ENCODE measurements around the gene HECW1.

DNA sequence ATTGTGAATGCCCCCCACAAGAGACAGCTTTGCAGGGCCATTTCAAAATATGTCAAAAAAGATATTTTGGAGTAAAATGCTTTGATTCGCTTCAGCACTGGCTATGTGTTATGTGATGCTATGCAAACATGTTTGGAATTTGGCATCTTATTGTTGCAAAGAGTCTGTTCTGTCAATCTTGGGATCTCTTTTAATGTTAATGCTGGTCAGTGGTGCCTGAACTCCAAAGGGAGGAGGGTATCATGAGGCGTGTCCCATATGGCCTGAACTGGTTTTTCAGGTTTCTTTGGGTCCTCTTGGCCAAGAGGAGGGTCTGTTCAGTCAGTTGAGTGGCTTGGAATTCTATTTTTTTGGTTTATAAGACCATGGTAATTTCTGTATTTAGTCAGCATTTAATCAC, 81.4 kb downstream of the HECW1 start:
- TF ChIP-seq TAF1 (IDR thresholded peaks at IDR 0.05; ENCODE audit: borderline replicate concordance, insufficient read depth, low read length) (no peak), POLR2AphosphoS5 (IDR thresholded peaks at IDR 0.05; ENCODE audit: low read depth, low read length) (no peak)
- TF ChIP-seq, protein P1, sequence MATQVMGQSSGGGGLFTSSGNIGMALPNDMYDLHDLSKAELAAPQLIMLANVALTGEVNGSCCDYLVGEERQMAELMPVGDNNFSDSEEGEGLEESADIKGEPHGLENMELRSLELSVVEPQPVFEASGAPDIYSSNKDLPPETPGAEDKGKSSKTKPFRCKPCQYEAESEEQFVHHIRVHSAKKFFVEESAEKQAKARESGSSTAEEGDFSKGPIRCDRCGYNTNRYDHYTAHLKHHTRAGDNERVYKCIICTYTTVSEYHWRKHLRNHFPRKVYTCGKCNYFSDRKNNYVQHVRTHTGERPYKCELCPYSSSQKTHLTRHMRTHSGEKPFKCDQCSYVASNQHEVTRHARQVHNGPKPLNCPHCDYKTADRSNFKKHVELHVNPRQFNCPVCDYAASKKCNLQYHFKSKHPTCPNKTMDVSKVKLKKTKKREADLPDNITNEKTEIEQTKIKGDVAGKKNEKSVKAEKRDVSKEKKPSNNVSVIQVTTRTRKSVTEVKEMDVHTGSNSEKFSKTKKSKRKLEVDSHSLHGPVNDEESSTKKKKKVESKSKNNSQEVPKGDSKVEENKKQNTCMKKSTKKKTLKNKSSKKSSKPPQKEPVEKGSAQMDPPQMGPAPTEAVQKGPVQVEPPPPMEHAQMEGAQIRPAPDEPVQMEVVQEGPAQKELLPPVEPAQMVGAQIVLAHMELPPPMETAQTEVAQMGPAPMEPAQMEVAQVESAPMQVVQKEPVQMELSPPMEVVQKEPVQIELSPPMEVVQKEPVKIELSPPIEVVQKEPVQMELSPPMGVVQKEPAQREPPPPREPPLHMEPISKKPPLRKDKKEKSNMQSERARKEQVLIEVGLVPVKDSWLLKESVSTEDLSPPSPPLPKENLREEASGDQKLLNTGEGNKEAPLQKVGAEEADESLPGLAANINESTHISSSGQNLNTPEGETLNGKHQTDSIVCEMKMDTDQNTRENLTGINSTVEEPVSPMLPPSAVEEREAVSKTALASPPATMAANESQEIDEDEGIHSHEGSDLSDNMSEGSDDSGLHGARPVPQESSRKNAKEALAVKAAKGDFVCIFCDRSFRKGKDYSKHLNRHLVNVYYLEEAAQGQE (IDR thresholded peaks at IDR 0.05; ENCODE audit: insufficient read depth in 1 of 2, low read depth in 2 of 2, low read length in 2 of 2) = no peak
